Esophagus muscularis mucosa (tissue), 4 donors: Measurements from ENCODE around the gene ZEB2.

Source experiments
- EP300 ChIP-seq: sonication (generic); formaldehyde crosslinking; IDR thresholded peaks from one replicate; pipeline ENCODE4 v1.6.1; 2017; ENCODE audit warnings: antibody characterized with exemption
- POLR2A ChIP-seq: fragments of 450-650 bp; IDR thresholded peaks from one replicate; pipeline ENCODE4 v1.6.1; 2017; ENCODE audit warnings: antibody characterized with exemption, moderate library complexity, mild to moderate bottlenecking, low read depth
- POLR2AphosphoS5 ChIP-seq, 2 donors: sonication (generic); formaldehyde crosslinking; IDR thresholded peaks; one replicate each; pipeline ENCODE4 v1.6.1; 2017; ENCODE audit warnings: antibody characterized with exemption in 2 of 2
- TF ChIP-seq, protein P1 (sequence below), 3 experiments: fragments of 200-600 bp in 2 of 3; fragments of 450-650 bp in 1 of 3; sonication (generic) in 2 of 3; IDR thresholded peaks; one replicate each; pipeline ENCODE4 v1.5.1; 2017 to 2019; ENCODE audit warnings: antibody characterized with exemption in 3 of 3, mild to moderate bottlenecking in 2 of 3, moderate library complexity in 1 of 3

DNA sequence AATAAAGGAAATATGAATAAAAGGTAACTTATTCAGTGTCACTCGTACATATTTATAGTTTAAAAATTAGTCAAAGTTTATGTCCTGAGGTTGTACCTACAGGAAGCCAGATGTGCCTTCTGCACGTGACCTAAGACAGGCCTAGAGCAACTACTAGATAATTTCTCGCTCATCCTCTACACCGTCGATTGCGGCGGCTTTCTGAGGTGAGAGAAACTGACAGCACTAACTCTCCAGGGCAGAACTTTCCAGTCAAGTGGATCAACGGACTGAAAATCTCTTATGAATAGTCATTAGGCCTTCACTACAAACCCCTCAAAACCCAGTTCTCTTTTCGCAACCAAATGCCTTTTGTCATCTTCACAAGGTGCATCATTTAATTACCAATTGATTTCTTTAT, 54.2 kb downstream of the ZEB2 start:
- TF ChIP-seq POLR2A = no peak
- TF ChIP-seq, protein P1, sequence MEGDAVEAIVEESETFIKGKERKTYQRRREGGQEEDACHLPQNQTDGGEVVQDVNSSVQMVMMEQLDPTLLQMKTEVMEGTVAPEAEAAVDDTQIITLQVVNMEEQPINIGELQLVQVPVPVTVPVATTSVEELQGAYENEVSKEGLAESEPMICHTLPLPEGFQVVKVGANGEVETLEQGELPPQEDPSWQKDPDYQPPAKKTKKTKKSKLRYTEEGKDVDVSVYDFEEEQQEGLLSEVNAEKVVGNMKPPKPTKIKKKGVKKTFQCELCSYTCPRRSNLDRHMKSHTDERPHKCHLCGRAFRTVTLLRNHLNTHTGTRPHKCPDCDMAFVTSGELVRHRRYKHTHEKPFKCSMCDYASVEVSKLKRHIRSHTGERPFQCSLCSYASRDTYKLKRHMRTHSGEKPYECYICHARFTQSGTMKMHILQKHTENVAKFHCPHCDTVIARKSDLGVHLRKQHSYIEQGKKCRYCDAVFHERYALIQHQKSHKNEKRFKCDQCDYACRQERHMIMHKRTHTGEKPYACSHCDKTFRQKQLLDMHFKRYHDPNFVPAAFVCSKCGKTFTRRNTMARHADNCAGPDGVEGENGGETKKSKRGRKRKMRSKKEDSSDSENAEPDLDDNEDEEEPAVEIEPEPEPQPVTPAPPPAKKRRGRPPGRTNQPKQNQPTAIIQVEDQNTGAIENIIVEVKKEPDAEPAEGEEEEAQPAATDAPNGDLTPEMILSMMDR (IDR thresholded peaks at IDR 0.05) = no peak
- TF ChIP-seq POLR2AphosphoS5 (IDR thresholded peaks at IDR 0.05) = no peak
- TF ChIP-seq EP300 = no peak
